CD8-positive, alpha-beta memory T cell (primary cell): ENCODE measurements around the gene STAC2. TPM values are rescaled to one million over a fixed set of nuclear protein-coding genes. Genes with fewer than 3 reads are reported as not detected.

ENCODE experiments used
- CTCF ChIA-PET: fragments of 350-600 bp; sonication (Branson Sonifier 250); formaldehyde crosslinking; loops from one replicate; lab custom pipeline; 2021; ENCODE audit warnings: antibody characterized with exemption; lab: Charles Lee
- POLR2A ChIA-PET: fragments of 350-600 bp; sonication (Branson Sonifier 250); formaldehyde crosslinking; loops from one replicate; lab custom pipeline; 2021; ENCODE audit warnings: antibody characterized with exemption; lab: Charles Lee
- DNase-seq, 5 donors: peaks; one replicate each; pipeline versions ENCODE4 v3.0.0 to v3.0.0-alpha.2; 2020 to 2022; ENCODE audit warnings: mixed read lengths in 1 of 5
- H3K27ac ChIP-seq: one replicate; pipeline ENCODE4 v1.7.0; 2013; ENCODE audit warnings: low read depth, mild to moderate bottlenecking, low read length, moderate library complexity
- H3K27me3 ChIP-seq: 2 replicates; pipeline ENCODE4 v1.7.0; 2013; ENCODE audit warnings: low read length, mild to moderate bottlenecking; ENCODE audit not compliant: insufficient read depth, poor library complexity, severe bottlenecking
- H3K36me3 ChIP-seq: 2 replicates; pipeline ENCODE4 v1.7.0; 2013; ENCODE audit warnings: mild to moderate bottlenecking, low read length, moderate library complexity; ENCODE audit not compliant: insufficient read depth
- H3K4me1 ChIP-seq: 2 replicates; pipeline ENCODE4 v1.7.0; 2013; ENCODE audit warnings: mild to moderate bottlenecking, low read length, moderate library complexity; ENCODE audit not compliant: insufficient read depth
- H3K4me3 ChIP-seq: 2 replicates; pipeline ENCODE4 v1.7.0; 2013; ENCODE audit warnings: mild to moderate bottlenecking, low read length
- H3K9me3 ChIP-seq: 2 replicates; pipeline ENCODE4 v1.7.0; 2013; ENCODE audit warnings: mild to moderate bottlenecking, low read length
- H3K27ac Mint-ChIP-seq, 8 donors: one replicate each; pipeline ENCODE4 v1.8.0; 2020 to 2021; ENCODE audit warnings: mixed read lengths in 8 of 8, mild to moderate bottlenecking in 6 of 8, inconsistent platforms in 3 of 8, moderate library complexity in 3 of 8
- H3K27me3 Mint-ChIP-seq, 2 donors: one replicate each; pipeline ENCODE4 v1.8.0; 2020 to 2021; ENCODE audit warnings: mixed read lengths in 2 of 2, mild to moderate bottlenecking in 1 of 2, moderate library complexity in 1 of 2
- H3K36me3 Mint-ChIP-seq, 3 donors: one replicate each; pipeline ENCODE4 v1.8.0; 2020 to 2021; ENCODE audit warnings: mixed read lengths in 3 of 3, inconsistent platforms in 1 of 3, mild to moderate bottlenecking in 1 of 3
- H3K4me1 Mint-ChIP-seq, 3 donors: one replicate each; pipeline ENCODE4 v1.8.0; 2020 to 2021; ENCODE audit warnings: mixed read lengths in 3 of 3, inconsistent platforms in 1 of 3, mild to moderate bottlenecking in 1 of 3
- H3K4me3 Mint-ChIP-seq, 7 donors: one replicate each; pipeline ENCODE4 v1.8.0; 2020 to 2021; ENCODE audit warnings: mixed read lengths in 7 of 7, mild to moderate bottlenecking in 6 of 7, moderate library complexity in 4 of 7, inconsistent platforms in 2 of 7
- H3K9me3 Mint-ChIP-seq, 5 donors: one replicate each; pipeline ENCODE4 v1.8.0; 2020 to 2022; ENCODE audit warnings: mixed read lengths in 5 of 5, mild to moderate bottlenecking in 3 of 5, moderate library complexity in 2 of 5, inconsistent platforms in 1 of 5
- polyA plus RNA-seq: library from polyadenylated mRNA; unstranded; fragments of 300-500 nt; fragmentation: Illumina TruSeq; gene quantifications from one replicate; pipeline ENCODE4 v1.2.3, GENCODE V29; 2021
- total RNA-seq, 2 experiments: library from RNA; stranded (reverse); gene quantifications; one replicate each; pipeline ENCODE4 v1.2.3, GENCODE V29; 2021

Gene STAC2
- total and polyA plus RNA-seq, 3 experiments from 2014 or later, result not detected

- H3K36me3 ChIP-seq, result peaks cover 18% of the 10 kb centered on the region
- peaks cover 3 to 24% (median 7%) of the 10 kb centered on the region in 3 donors for H3K36me3 Mint-ChIP-seq
- H3K4me1 Mint-ChIP-seq, result peaks cover 13 to 41% (median 24%) of the 10 kb centered on the region in 3 donors
- CTCF ChIA-PET, result interaction anchor here (1.4 to 9.3 kb wide), 5 partner anchors 9 to 53 kb away, joined by 3 to 272 read pairs (median 5); no protein-coding TSS in a partner anchor
- no peak overlapping the region for H3K27ac ChIP-seq
- H3K4me3 Mint-ChIP-seq, result peak overlapping the region in 2 of 7 donors; percentile 13 to 74
- DNase-seq, result peak in 1 of 5 donors; percentile 34
- H3K4me3 ChIP-seq, result no peak overlapping the region
- H3K27ac Mint-ChIP-seq, result peak overlapping the region in 4 of 8 donors; percentile 19 to 90 (median 61)
- H3K9me3 Mint-ChIP-seq, result no peaks in the 10 kb centered on the region
- peaks cover 0 to 5% of the 10 kb centered on the region in 2 donors for H3K27me3 Mint-ChIP-seq
- peaks cover 4% of the 10 kb centered on the region for H3K27me3 ChIP-seq
- POLR2A ChIA-PET, result interaction anchor here (0.5 to 1.0 kb wide), 2 partner anchors 37 to 213 kb away, joined by 3 to 5 read pairs; no protein-coding TSS in a partner anchor
- H3K4me1 ChIP-seq, result peaks cover 25% of the 10 kb centered on the region
- H3K9me3 ChIP-seq, result no peaks in the 10 kb centered on the region
Measured at GRCh38 chr17:39208136-39208535, 17.6 kb downstream of the STAC2 start.

- H3K4me3 Mint-ChIP-seq, result peak overlapping the region in 2 of 7 donors; percentile 23 to 51
- Histone ChIP-seq H3K36me3 (peaks cover 32% of the 10 kb centered on the region), H3K4me3 (no peak overlapping the region), H3K27me3 (no peaks in the 10 kb centered on the region), H3K4me1 (peaks cover 42% of the 10 kb centered on the region), H3K27ac (no peak overlapping the region), H3K9me3 (no peaks in the 10 kb centered on the region)
- ChIA-PET CTCF (interaction anchor here (0.9 to 9.3 kb wide), 4 partner anchors 12 to 40 kb away, joined by 3 to 272 read pairs (median 32); no protein-coding TSS in a partner anchor), POLR2A (interaction anchor here (1.0 to 2.4 kb wide), 2 partner anchors 34 to 39 kb away, joined by 5 to 17 read pairs; no protein-coding TSS in a partner anchor)
- peaks cover 0 to 1% of the 10 kb centered on the region in 2 donors for H3K27me3 Mint-ChIP-seq
- H3K9me3 Mint-ChIP-seq, result peaks cover 0 to 2% (median 0%) of the 10 kb centered on the region in 5 donors
- peak overlapping the region in 3 of 8 donors; percentile 17 to 97 (median 42) for H3K27ac Mint-ChIP-seq
- H3K4me1 Mint-ChIP-seq, result peaks cover 38 to 62% (median 39%) of the 10 kb centered on the region in 3 donors
- no peak for DNase-seq
- H3K36me3 Mint-ChIP-seq, result peaks cover 11 to 51% (median 14%) of the 10 kb centered on the region in 3 donors
Measured at GRCh38 chr17:39205112-39205526, 20.6 kb downstream of the STAC2 start.

GRCh38 chr17:39204245-39204644, 21.5 kb downstream of the STAC2 start:
- H3K4me3 Mint-ChIP-seq, result peak overlapping the region in 1 of 7 donors; percentile 51
- peaks cover 0 to 2% (median 0%) of the 10 kb centered on the region in 5 donors for H3K9me3 Mint-ChIP-seq
- H3K4me3 ChIP-seq, result no peak overlapping the region
- H3K27me3 ChIP-seq, result no peaks in the 10 kb centered on the region
- peaks cover 0 to 4% of the 10 kb centered on the region in 2 donors for H3K27me3 Mint-ChIP-seq
- peaks cover 41% of the 10 kb centered on the region for H3K4me1 ChIP-seq
- no peak overlapping the region for H3K27ac ChIP-seq
- CTCF ChIA-PET, result interaction anchor here (1.1 to 9.3 kb wide), 2 partner anchors 29 to 36 kb away, joined by 3 to 272 read pairs; no protein-coding TSS in a partner anchor
- H3K4me1 Mint-ChIP-seq, result peaks cover 41 to 61% (median 42%) of the 10 kb centered on the region in 3 donors
- POLR2A ChIA-PET, result no interaction called here
- peaks cover 11 to 56% (median 14%) of the 10 kb centered on the region in 3 donors for H3K36me3 Mint-ChIP-seq
- no peak for DNase-seq
- H3K27ac Mint-ChIP-seq, result peak overlapping the region in 4 of 8 donors; percentile 23 to 97 (median 52)
- H3K9me3 ChIP-seq, result no peaks in the 10 kb centered on the region
- H3K36me3 ChIP-seq, result peaks cover 32% of the 10 kb centered on the region

DNA sequence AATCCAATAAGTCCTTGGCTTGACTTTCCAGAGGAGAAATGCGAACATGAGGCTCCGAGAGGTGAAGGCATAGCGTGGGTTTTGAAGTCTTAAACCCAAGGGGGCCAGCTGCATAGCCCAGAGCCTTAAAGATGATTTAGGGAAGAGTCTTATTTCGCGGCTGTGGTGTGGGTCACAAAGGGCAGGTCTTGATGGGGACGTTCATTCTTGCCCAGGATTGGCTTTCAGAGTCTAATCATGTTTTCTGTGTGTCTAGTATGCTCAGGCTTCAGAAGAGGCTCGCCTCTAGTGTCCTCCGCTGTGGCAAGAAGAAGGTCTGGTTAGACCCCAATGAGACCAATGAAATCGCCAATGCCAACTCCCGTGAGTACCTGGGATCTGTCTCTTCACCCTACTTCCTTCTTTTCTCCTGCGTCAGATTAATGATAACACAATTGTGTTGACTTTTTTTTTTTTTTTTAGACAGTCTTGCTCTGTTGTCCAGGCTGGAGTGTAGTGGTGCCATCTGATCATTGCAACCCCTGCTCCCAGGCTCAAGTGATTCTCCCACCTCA, 24.7 kb downstream of the STAC2 start:
- peaks cover 11 to 56% (median 14%) of the 10 kb centered on the region in 3 donors for H3K36me3 Mint-ChIP-seq

DNA sequence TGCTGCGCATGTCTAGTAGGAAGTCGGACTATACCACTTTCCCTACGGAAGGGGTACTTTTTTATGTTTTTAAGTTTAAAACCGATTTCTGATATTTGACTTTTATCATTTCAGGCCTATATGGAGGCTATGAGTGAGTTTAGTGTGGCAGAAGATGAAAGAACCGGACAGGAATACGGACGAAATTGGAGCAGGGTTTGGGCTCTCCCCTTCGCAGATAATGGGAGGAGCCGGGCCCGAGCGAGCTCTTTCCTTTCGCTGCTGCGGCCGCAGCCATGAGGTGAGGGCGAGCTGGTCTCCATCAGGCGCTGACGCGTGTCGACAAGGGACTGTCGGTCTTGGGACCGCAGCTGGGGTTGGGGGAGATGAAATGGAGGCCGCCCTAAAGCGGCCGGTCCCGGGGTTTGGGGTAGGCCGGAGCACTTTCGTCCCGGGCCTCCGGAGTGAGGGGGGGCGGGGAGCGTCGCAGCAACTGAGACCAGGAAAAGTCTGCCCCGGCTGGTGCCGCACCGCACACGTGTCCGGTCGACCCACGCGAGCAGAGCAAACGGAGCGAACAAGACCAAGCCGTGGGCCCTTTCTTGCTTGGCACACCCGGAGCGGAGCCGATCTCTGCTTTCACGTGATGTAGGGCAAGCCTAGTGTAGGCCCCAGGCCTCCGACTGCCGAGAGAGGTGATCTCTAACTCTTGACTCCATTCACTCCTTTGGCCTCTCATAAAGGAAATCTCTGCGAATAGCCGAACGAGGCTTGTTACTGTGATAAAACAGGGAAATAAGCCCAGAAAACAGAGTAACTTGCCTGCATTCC, 25.5 kb downstream of the STAC2 start, which contains the start of gene RPL19:
RPL19 (plus strand) TSS at position 214 of the 810 bp plus-strand sequence; CDS start at position 276, 62 bp downstream.
- Mint-ChIP-seq H3K27me3 (peaks cover 0 to 4% of the 10 kb centered on the region in 2 donors), H3K4me1 (peaks cover 47 to 70% (median 58%) of the 10 kb centered on the region in 3 donors), H3K9me3 (peaks cover 0 to 2% (median 0%) of the 10 kb centered on the region in 5 donors), H3K36me3 (peaks cover 11 to 53% (median 14%) of the 10 kb centered on the region in 3 donors), H3K27ac (peak within 1 kb of the TSS; percentile 97 to 100 (median 100)), H3K4me3 (peak within 1 kb of the TSS; percentile 92 to 99 (median 94))
- ChIA-PET POLR2A (interaction anchor here (0.6 to 1.4 kb wide), 19 partner anchors 9 to 907 kb away, joined by 3 to 12 read pairs (median 5); partner anchors contain the start of genes LASP1 and PLXDC1), CTCF (interaction anchor here (0.8 to 3.0 kb wide), 10 partner anchors 9 to 262 kb away, joined by 3 to 23 read pairs (median 4); no protein-coding TSS in a partner anchor)
- Histone ChIP-seq H3K27ac (peak within 1 kb of the TSS; percentile 99), H3K27me3 (no peaks in the 10 kb centered on the region), H3K9me3 (no peaks in the 10 kb centered on the region), H3K4me1 (peaks cover 54% of the 10 kb centered on the region), H3K4me3 (peak within 1 kb of the TSS; percentile 94), H3K36me3 (peaks cover 32% of the 10 kb centered on the region)
- peak in 4 of 5 donors; percentile 72 to 90 (median 81) for DNase-seq

More for the DNA sequence above, 24.7 kb downstream of the STAC2 start:
- CTCF ChIA-PET, result interaction anchor here (1.0 to 1.8 kb wide), 3 partner anchors 26 to 218 kb away, joined by 3 to 4 read pairs (median 4); no protein-coding TSS in a partner anchor
- peaks cover 47% of the 10 kb centered on the region for H3K4me1 ChIP-seq
- Mint-ChIP-seq H3K27me3 (peaks cover 0 to 4% of the 10 kb centered on the region in 2 donors), H3K4me1 (peaks cover 39 to 63% (median 50%) of the 10 kb centered on the region in 3 donors), H3K4me3 (peak overlapping the region; percentile 92 to 99 (median 94)), H3K27ac (peak overlapping the region; percentile 97 to 100 (median 100)), H3K9me3 (peaks cover 0 to 2% (median 0%) of the 10 kb centered on the region in 5 donors)
- DNase-seq, result no peak
- peak overlapping the region; percentile 99 for H3K27ac ChIP-seq
- no peaks in the 10 kb centered on the region for H3K27me3 ChIP-seq
- no peaks in the 10 kb centered on the region for H3K9me3 ChIP-seq
- POLR2A ChIA-PET, result interaction anchor here (0.6 kb wide), 1 partner anchor 906 kb away, joined by 6 read pairs; no protein-coding TSS in a partner anchor
- H3K4me3 ChIP-seq, result peak overlapping the region; percentile 94
- H3K36me3 ChIP-seq, result peaks cover 32% of the 10 kb centered on the region

GRCh38 chr17:39199820-39200069, 26.0 kb downstream of the STAC2 start:
- Mint-ChIP-seq H3K9me3 (peaks cover 0 to 2% (median 0%) of the 10 kb centered on the region in 5 donors), H3K36me3 (peaks cover 11 to 48% (median 12%) of the 10 kb centered on the region in 3 donors), H3K27me3 (peaks cover 0 to 4% of the 10 kb centered on the region in 2 donors), H3K27ac (peak overlapping the region; percentile 97 to 100 (median 100)), H3K4me3 (peak overlapping the region; percentile 92 to 99 (median 94)), H3K4me1 (peaks cover 50 to 76% (median 58%) of the 10 kb centered on the region in 3 donors)
- Histone ChIP-seq H3K27me3 (no peaks in the 10 kb centered on the region), H3K9me3 (no peaks in the 10 kb centered on the region), H3K27ac (peak overlapping the region; percentile 99), H3K36me3 (peaks cover 28% of the 10 kb centered on the region), H3K4me1 (peaks cover 54% of the 10 kb centered on the region), H3K4me3 (peak overlapping the region; percentile 94)
- peak; percentile 81 to 94 (median 90) for DNase-seq
- CTCF ChIA-PET, result interaction anchor here (0.8 to 3.0 kb wide), 11 partner anchors 10 to 263 kb away, joined by 3 to 23 read pairs (median 4); no protein-coding TSS in a partner anchor
- POLR2A ChIA-PET, result interaction anchor here (0.6 to 1.4 kb wide), 19 partner anchors 10 to 641 kb away, joined by 3 to 12 read pairs (median 4); partner anchors contain the start of genes LASP1 and PLXDC1

DNA sequence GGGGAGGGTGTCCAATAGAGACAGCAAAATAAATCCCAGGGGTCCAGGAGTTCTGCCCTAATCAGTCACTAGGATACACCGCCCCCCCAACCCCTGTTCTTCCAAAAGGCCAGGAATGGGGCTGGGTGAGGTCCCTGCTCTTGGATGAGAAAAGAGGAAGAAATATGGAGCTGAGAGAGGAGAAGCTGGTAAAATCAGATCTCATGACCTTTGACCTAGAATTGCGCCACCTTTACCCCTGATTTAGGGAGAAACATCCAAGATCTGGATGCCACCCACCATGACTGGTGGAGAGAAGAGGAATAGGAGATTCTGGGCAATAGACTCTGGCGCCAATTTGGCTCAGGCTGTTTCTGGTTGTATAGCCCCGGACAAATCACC, 27.6 kb downstream of the STAC2 start:
- ChIA-PET CTCF (interaction anchor here (1.3 to 3.0 kb wide), 2 partner anchors 23 to 34 kb away, joined by 4 to 23 read pairs; no protein-coding TSS in a partner anchor), POLR2A (interaction anchor here (1.4 kb wide), 1 partner anchor 46 kb away, joined by 5 read pairs; no protein-coding TSS in a partner anchor)
- peaks cover 53 to 80% (median 66%) of the 10 kb centered on the region in 3 donors for H3K4me1 Mint-ChIP-seq
- H3K36me3 Mint-ChIP-seq, result peaks cover 8 to 40% (median 8%) of the 10 kb centered on the region in 3 donors
- peak overlapping the region; percentile 7 for H3K4me3 ChIP-seq
- peak overlapping the region; percentile 72 to 96 (median 90) for H3K4me3 Mint-ChIP-seq
- H3K9me3 Mint-ChIP-seq, result peaks cover 0 to 2% (median 0%) of the 10 kb centered on the region in 5 donors
- no peaks in the 10 kb centered on the region for H3K27me3 ChIP-seq
- H3K27ac Mint-ChIP-seq, result peak overlapping the region in 7 of 8 donors; percentile 50 to 98 (median 82)
- H3K9me3 ChIP-seq, result no peaks in the 10 kb centered on the region
- no peak overlapping the region for H3K27ac ChIP-seq
- no peak for DNase-seq
- peaks cover 0 to 4% of the 10 kb centered on the region in 2 donors for H3K27me3 Mint-ChIP-seq
- peaks cover 14% of the 10 kb centered on the region for H3K36me3 ChIP-seq
- H3K4me1 ChIP-seq, result peaks cover 54% of the 10 kb centered on the region
